Measurements from ENCODE around the gene ABCC2. TPM values are rescaled to one million over a fixed set of nuclear protein-coding genes. Genes with fewer than 3 reads are reported as not detected.
"Not testable (repeated sequence)": the region's sequence is repeated elsewhere in the genome, so short reads cannot be mapped to it uniquely, and the experiment has no call there.

ABCC2 gene
- total RNA-seq, 1 donor from 2014 or later: 11.0 TPM

GRCh38 chr10:99894613-99895012, 112.2 kb downstream of the ABCC2 start:
- H3K4me1 Mint-ChIP-seq (ENCODE audit: unreplicated experiment): no peaks in the 10 kb centered on the region
- H3K27me3 Mint-ChIP-seq: no peaks in the 10 kb centered on the region
- TF ChIP-seq CTCF (conservative IDR thresholded peaks at IDR 0.05): no peak
- no peaks in the 10 kb centered on the region for H3K9me3 Mint-ChIP-seq
- H3K36me3 Mint-ChIP-seq: peaks cover 46% of the 10 kb centered on the region
- H3K4me3 Mint-ChIP-seq: no peak overlapping the region
- no peak overlapping the region for H3K27ac Mint-ChIP-seq
- no peak for DNase-seq (ENCODE audit: extremely low spot score, unreplicated experiment)

GRCh38 chr10:99895066-99895465, 112.6 kb downstream of the ABCC2 start:
- H3K4me3 Mint-ChIP-seq; H3K4me1 Mint-ChIP-seq (ENCODE audit: unreplicated experiment); H3K27ac Mint-ChIP-seq; H3K9me3 Mint-ChIP-seq; H3K27me3 Mint-ChIP-seq; DNase-seq (ENCODE audit: extremely low spot score, unreplicated experiment): not testable (repeated sequence)
- H3K36me3 Mint-ChIP-seq: peaks cover 50% of the 10 kb centered on the region

- no peaks in the 10 kb centered on the region for H3K9me3 Mint-ChIP-seq
- no peak for DNase-seq (ENCODE audit: extremely low spot score, unreplicated experiment)
- H3K4me3 Mint-ChIP-seq: no peak overlapping the region
- no peaks in the 10 kb centered on the region for H3K4me1 Mint-ChIP-seq (ENCODE audit: unreplicated experiment)
- peaks cover 49% of the 10 kb centered on the region for H3K36me3 Mint-ChIP-seq
- no peaks in the 10 kb centered on the region for H3K27me3 Mint-ChIP-seq
- no peak overlapping the region for H3K27ac Mint-ChIP-seq
- TF ChIP-seq CTCF (conservative IDR thresholded peaks at IDR 0.05): no peak
Observed at GRCh38 chr10:99895867-99896266, 113.4 kb downstream of the ABCC2 start.

Other genes starting within 250 kb of the ABCC2 start
- gene NKX2-3, start 249.7 kb upstream of the ABCC2 start, total RNA-seq (ENCODE audit: low replicate concordance): not detected in 2 replicates
- gene SLC25A28, start 162.2 kb upstream of the ABCC2 start, total RNA-seq (ENCODE audit: low replicate concordance): 29.5 and 33.9 TPM in 2 replicates
- gene ENTPD7, start 123.1 kb upstream of the ABCC2 start, total RNA-seq (ENCODE audit: low replicate concordance): 22.9 and 32.8 TPM in 2 replicates
- gene COX15, start 50.5 kb upstream of the ABCC2 start, total RNA-seq (ENCODE audit: low replicate concordance): 36.1 and 46.5 TPM in 2 replicates
- 11.8 and 13.7 TPM in 2 replicates for gene CUTC, start 50.4 kb upstream of the ABCC2 start, total RNA-seq (ENCODE audit: low replicate concordance)
- 17.3 and 17.7 TPM in 2 replicates for gene DNMBP, start 227.3 kb downstream of the ABCC2 start, total RNA-seq (ENCODE audit: low replicate concordance)